ENCODE measurements around the gene BACH2. TPM values are rescaled to one million over a fixed set of nuclear protein-coding genes. Genes with fewer than 3 reads are reported as not detected.

The BACH2 gene
- total and polyA plus RNA-seq, 2 of the 8 experiments (the other 6 are each of a cell fraction or from before 2014, with no cell fraction given) = 1.9 to 5.9 TPM

DNA sequence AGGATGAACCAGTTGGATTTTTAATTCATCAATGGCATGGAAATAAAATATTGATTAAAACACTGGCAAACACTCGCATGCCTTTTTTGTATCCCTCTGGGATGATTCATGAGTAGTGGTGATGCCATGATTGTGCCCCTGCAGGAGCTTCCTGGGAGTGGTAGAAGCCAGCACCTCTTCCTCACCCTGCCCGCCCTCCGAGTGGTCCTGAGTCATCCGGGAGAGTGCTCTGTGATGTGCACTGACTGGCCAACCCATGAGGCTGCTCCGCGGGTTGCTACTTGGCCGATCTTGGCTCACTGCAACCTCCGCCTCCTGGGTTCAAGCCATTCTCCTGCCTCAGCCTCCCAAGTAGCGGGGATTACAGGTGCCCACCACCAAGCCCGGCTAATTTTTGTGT, 375.0 kb downstream of the BACH2 start:
- Histone ChIP-seq H3K23me2 (ENCODE audit: low read depth, low read length) (no peaks in the 10 kb centered on the region), H3K9ac (replicated peaks in 1 of 4; ENCODE audit: extremely low read depth in 1 of 4, low read depth in 3 of 4, low read length in 3 of 4) (no peak overlapping the region), H4K20me1 (replicated peaks in 1 of 2; ENCODE audit: control insufficient read depth in 1 of 2, insufficient read depth in 2 of 2, low read length in 2 of 2) (no peaks in the 10 kb centered on the region), H3K27me3 (replicated peaks in 1 of 4; ENCODE audit: control insufficient read depth in 3 of 4, extremely low read depth in 1 of 4, insufficient read depth in 3 of 4, low read length in 3 of 4) (no peaks in the 10 kb centered on the region), H2AK5ac (ENCODE audit: low read depth, low read length) (no peak overlapping the region), H2BK5ac (ENCODE audit: low read depth, low read length) (no peak overlapping the region; the same call in 1 of the 2 replicates), H3K4me2 (ENCODE audit: insufficient read depth in 1 of 2, low read depth in 2 of 2, low read length in 2 of 2) (no peak overlapping the region), H2BK15ac (ENCODE audit: low read length) (no peak overlapping the region), H4K8ac (ENCODE audit: extremely low read depth, insufficient read depth, low read length) (no peak overlapping the region), H3K27ac (ENCODE audit: low read depth, low read length) (no peak overlapping the region), H3K4me3 (ENCODE audit: extremely low read depth in 1 of 4, insufficient read depth in 2 of 4, low read depth in 3 of 4, low read length in 4 of 4) (no peak overlapping the region), H2BK120ac (replicated peaks; ENCODE audit: low read depth, low read length) (no peak overlapping the region), H2AFZ (ENCODE audit: low read length) (no peak overlapping the region), H4K91ac (replicated peaks; ENCODE audit: insufficient read length, low read length) (no peak overlapping the region), H3K36me3 (ENCODE audit: control insufficient read depth in 2 of 4, insufficient read depth in 4 of 4, low read length in 3 of 4) (no peaks in the 10 kb centered on the region), H2BK12ac (ENCODE audit: low read depth, low read length) (no peak overlapping the region), H3K23ac (ENCODE audit: insufficient read length) (no peak overlapping the region), H2BK20ac (ENCODE audit: low read length) (no peak overlapping the region), H3K18ac (ENCODE audit: extremely low read depth, low read length) (no peak overlapping the region), H3K14ac (ENCODE audit: insufficient read length) (no peak overlapping the region), H3K4me1 (replicated peaks in 1 of 4; ENCODE audit: control insufficient read depth in 3 of 4, insufficient read depth in 4 of 4, low read length in 3 of 4) (peaks cover 0 to 5% (median under 1%) of the 10 kb centered on the region in 4 experiments; a peak in 1 of 7 replicates), H3K56ac (replicated peaks; ENCODE audit: insufficient read length, low read depth, low read length) (no peak overlapping the region), H3K4ac (replicated peaks; ENCODE audit: insufficient read length, low read depth, low read length) (no peak overlapping the region), H3K79me2 (ENCODE audit: control insufficient read depth in 1 of 2, insufficient read depth in 2 of 2, low read length in 2 of 2) (no peaks in the 10 kb centered on the region), H4K5ac (ENCODE audit: insufficient read length, low read depth, low read length) (no peak overlapping the region), H3K9me3 (ENCODE audit: insufficient read depth in 2 of 2, low read depth in 1 of 2, low read length in 1 of 2) (no peaks in the 10 kb centered on the region), H3K79me1 (ENCODE audit: low read depth, low read length) (no peaks in the 10 kb centered on the region)
- 93% methylated on average over 10 of the region's 10 CpGs; no CpG with 5 or more reads in 1 of the 2 experiments for WGBS, 2 experiments (ENCODE audit: extremely low coverage in 1 of 2, insufficient coverage in 1 of 2, insufficient read length in 1 of 2, insufficient replicate concordance in 2 of 2, low coverage in 1 of 2, low lambda C conversion rate in 2 of 2, missing lambda C conversion rate in 1 of 2)
- CTCF ChIA-PET (ENCODE audit: partially characterized antibody) = interaction anchor here (1.4 kb wide), 1 partner anchor 19 kb away, joined by 4 read pairs; no protein-coding TSS in a partner anchor
- FAIRE-seq (no peak), DNase-seq (ENCODE audit: low read depth in 1 of 2, low spot score in 2 of 2) (no peak)
- POLR2A ChIA-PET (ENCODE audit: partially characterized antibody) = interaction anchor here (0.6 kb wide), 1 partner anchor 492 kb away, joined by 3 read pairs; no protein-coding TSS in a partner anchor
- TF ChIP-seq TAF1 (IDR thresholded peaks at IDR 0.05; ENCODE audit: low read depth, low read length) (no peak), HDAC6 (IDR thresholded peaks at IDR 0.05; ENCODE audit: low read depth, low read length) (no peak), CTBP2 (IDR thresholded peaks at IDR 0.05; ENCODE audit: borderline replicate concordance, insufficient read depth, insufficient read length, low read length) (no peak), RAD21 (IDR thresholded peaks at IDR 0.05 in 1 of 2, conservative IDR thresholded peaks at IDR 0.05 in 1 of 2; ENCODE audit: low read depth in 2 of 2, low read length in 2 of 2) (no peak; a peak in 1 of 4 replicates)
